A673 (cell line): ENCODE measurements around the gene ELAVL3.

Experiments used
- EZH2 ChIP-seq: fragments of 200-600 bp; sonication (generic); IDR thresholded peaks from 2 replicates; pipeline ENCODE4 v1.6.1; 2017; ENCODE audit warnings: borderline replicate concordance, low read depth, mild to moderate bottlenecking, mixed read lengths, antibody characterized with exemption, low read length; ENCODE audit not compliant: poor library complexity, severe bottlenecking
- TF ChIP-seq, protein P1 (sequence below): fragments of 300-800, 200-600 bp; sonication (generic); conservative IDR thresholded peaks from 2 replicates; pipeline ENCODE4 v1.5.1; 2017; ENCODE audit warnings: low read depth, mild to moderate bottlenecking, antibody characterized with exemption, low read length, moderate library complexity, mixed read lengths

DNA sequence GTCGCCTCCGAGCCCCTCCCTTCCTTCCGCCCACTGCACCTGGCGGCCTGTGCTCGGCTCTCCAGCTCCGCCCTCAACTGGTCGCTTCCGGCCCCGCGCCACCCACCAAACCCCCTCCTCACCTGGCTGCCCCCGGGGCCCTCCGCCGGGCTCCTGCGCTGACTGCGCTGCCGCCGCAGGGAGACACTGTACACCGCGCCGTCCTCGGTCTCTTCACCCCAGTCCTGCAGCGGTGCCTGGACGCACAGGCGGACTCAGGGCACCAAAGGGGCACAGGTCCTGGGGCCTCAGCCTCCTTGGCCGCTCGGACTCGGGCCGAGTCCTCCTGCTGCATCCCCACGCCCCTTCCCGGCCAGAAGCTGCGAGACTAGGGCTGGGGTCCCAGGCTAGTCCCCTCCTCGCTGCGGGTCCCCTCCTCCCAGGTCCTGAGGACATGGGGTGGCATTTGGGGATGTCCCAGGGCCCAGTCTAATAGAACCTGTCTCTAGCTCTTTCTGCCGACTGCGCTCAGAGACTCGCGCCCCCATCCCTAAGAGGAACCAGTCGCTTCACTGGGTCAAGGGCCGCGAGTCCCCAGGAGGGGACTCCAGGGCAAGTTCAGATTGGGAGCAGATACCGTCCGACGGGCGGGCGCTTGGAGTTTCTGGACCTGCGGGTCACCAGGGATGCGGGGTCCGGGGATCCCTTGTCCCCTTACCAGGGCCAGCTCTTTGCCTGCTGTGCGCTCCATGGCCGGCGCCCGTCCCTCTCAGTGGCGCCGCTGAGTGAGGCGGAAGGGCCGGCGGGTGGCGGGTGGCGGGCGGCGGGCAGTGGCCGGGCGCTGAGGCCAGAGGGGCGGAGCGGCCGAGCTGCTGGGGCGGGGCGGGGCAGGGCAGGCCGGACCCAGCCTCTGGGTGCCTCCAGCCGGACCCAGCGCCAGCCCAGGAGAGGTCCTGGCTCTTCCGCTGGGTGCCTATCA, 62.0 kb downstream of the ELAVL3 start, which contains the start of gene RGL3:
- TF ChIP-seq, protein P1, sequence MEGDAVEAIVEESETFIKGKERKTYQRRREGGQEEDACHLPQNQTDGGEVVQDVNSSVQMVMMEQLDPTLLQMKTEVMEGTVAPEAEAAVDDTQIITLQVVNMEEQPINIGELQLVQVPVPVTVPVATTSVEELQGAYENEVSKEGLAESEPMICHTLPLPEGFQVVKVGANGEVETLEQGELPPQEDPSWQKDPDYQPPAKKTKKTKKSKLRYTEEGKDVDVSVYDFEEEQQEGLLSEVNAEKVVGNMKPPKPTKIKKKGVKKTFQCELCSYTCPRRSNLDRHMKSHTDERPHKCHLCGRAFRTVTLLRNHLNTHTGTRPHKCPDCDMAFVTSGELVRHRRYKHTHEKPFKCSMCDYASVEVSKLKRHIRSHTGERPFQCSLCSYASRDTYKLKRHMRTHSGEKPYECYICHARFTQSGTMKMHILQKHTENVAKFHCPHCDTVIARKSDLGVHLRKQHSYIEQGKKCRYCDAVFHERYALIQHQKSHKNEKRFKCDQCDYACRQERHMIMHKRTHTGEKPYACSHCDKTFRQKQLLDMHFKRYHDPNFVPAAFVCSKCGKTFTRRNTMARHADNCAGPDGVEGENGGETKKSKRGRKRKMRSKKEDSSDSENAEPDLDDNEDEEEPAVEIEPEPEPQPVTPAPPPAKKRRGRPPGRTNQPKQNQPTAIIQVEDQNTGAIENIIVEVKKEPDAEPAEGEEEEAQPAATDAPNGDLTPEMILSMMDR = no peak
- peak; percentile 85 for TF ChIP-seq EZH2
